Panc1 (cell line): Measurements from ENCODE around the gene TSKU. TPM values are rescaled to one million over a fixed set of nuclear protein-coding genes. Genes with fewer than 3 reads are reported as not detected.

Experiments
- ATAC-seq: fragments of 200-7000 bp; cut with Tn5 transposase; 2 replicates; pipeline ENCODE4 v1.9.1; 2020; ENCODE audit warnings: mild to moderate bottlenecking, moderate library complexity
- BruUV-seq: library from RNA; stranded (reverse); fragments of 400-500 nt; replicated peaks from 2 replicates; lab custom pipeline; 2021; lab: Mats Ljungman, UMichigan
- CTCF ChIA-PET: fragments of 300-600 bp; sonication (Branson Sonifier 250); formaldehyde crosslinking; loops from one replicate; lab custom pipeline; 2022; ENCODE audit warnings: antibody characterized with exemption; lab: Charles Lee
- POLR2A ChIA-PET: fragments of 300-600 bp; sonication (Branson Sonifier 250); formaldehyde crosslinking; loops from one replicate; lab custom pipeline; 2022; ENCODE audit warnings: antibody characterized with exemption; lab: Charles Lee
- DNase-seq: peaks from one replicate; pipeline ENCODE4 v3.0.0-alpha.2; 2010; ENCODE audit warnings: low read depth, low spot score
- H3K27ac ChIP-seq: 2 replicates; pipeline ENCODE4 v1.5.1; 2011; ENCODE audit warnings: mild to moderate bottlenecking, low read length, inconsistent platforms
- H3K27me3 ChIP-seq: fragments of 200-500 bp; sonication (Bioruptor generic); 2 replicates; pipeline ENCODE4 v1.6.0; 2014; ENCODE audit warnings: low read length, inconsistent platforms; ENCODE audit not compliant: control insufficient read depth, insufficient read depth
- H3K36me3 ChIP-seq: fragments of 200-500 bp; sonication (Bioruptor generic); 2 replicates; pipeline ENCODE4 v1.5.1; 2014; ENCODE audit warnings: inconsistent platforms, mild to moderate bottlenecking, low read length, moderate library complexity; ENCODE audit not compliant: control insufficient read depth, insufficient read depth
- H3K4me1 ChIP-seq: 2 replicates; pipeline ENCODE4 v1.5.1; 2011; ENCODE audit warnings: inconsistent platforms, mild to moderate bottlenecking, low read length, moderate library complexity; ENCODE audit not compliant: control insufficient read depth, insufficient read depth
- H3K4me3 ChIP-seq, 2 experiments: 2 replicates each; pipeline ENCODE4 v1.5.1; 2011 to 2012; ENCODE audit warnings: low read depth in 2 of 2, low read length in 2 of 2, mild to moderate bottlenecking in 2 of 2, inconsistent platforms in 1 of 2, moderate library complexity in 1 of 2
- H3K9me3 ChIP-seq: fragments of 200-500 bp; sonication (Bioruptor generic); 2 replicates; pipeline ENCODE4 v1.5.1; 2014; ENCODE audit warnings: low read depth, mild to moderate bottlenecking, inconsistent platforms, low read length, moderate library complexity; ENCODE audit not compliant: control insufficient read depth, insufficient read depth
- CTCF ChIP-seq: fragments of 450-650 bp; IDR thresholded peaks from 2 replicates; pipeline ENCODE4 v1.5.1; 2017; ENCODE audit warnings: mild to moderate bottlenecking
- POLR2AphosphoS5 ChIP-seq: IDR thresholded peaks from 2 replicates; pipeline ENCODE4 v1.6.1; 2012; ENCODE audit warnings: mild to moderate bottlenecking, low read depth, low read length, moderate library complexity
- REST ChIP-seq, 2 experiments: IDR thresholded peaks; 2 replicates each; pipeline ENCODE4 v1.6.1; 2011 to 2012; ENCODE audit warnings: low read depth in 2 of 2, control low read depth in 1 of 2, low read length in 1 of 2, mild to moderate bottlenecking in 1 of 2, moderate library complexity in 1 of 2; ENCODE audit not compliant: insufficient read depth in 1 of 2
- SIN3A ChIP-seq: IDR thresholded peaks from 2 replicates; pipeline ENCODE4 v1.6.1; 2012; ENCODE audit warnings: low read depth, mild to moderate bottlenecking, low read length, moderate library complexity, borderline replicate concordance; ENCODE audit not compliant: insufficient read depth
- TCF7L2 ChIP-seq: IDR thresholded peaks from 2 replicates; pipeline ENCODE4 v1.6.1; 2011; ENCODE audit warnings: mild to moderate bottlenecking, low read depth, low read length, inconsistent platforms
- in situ Hi-C: cut with HindIII; loops from 2 replicates; pipeline ENCODE4 v1.10.0; 2016; ENCODE audit warnings: low sequenced_read_pairs, low pct_unique_long_range_greater_than_20kb
- intact Hi-C: fragments of 100-400 bp; cut with micrococcal nuclease; formaldehyde crosslinking; loops from one replicate; pipeline ENCODE4 v1.10.0; 2022; ENCODE audit not compliant: unreplicated experiment
- total RNA-seq: library from RNA; stranded (reverse); gene quantifications from one replicate; pipeline ENCODE4 v1.2.1, GENCODE V29; 2021; ENCODE audit not compliant: unreplicated experiment

Gene TSKU
- total RNA-seq, 1 experiment from 2014 or later, result 31.4 TPM

DNA sequence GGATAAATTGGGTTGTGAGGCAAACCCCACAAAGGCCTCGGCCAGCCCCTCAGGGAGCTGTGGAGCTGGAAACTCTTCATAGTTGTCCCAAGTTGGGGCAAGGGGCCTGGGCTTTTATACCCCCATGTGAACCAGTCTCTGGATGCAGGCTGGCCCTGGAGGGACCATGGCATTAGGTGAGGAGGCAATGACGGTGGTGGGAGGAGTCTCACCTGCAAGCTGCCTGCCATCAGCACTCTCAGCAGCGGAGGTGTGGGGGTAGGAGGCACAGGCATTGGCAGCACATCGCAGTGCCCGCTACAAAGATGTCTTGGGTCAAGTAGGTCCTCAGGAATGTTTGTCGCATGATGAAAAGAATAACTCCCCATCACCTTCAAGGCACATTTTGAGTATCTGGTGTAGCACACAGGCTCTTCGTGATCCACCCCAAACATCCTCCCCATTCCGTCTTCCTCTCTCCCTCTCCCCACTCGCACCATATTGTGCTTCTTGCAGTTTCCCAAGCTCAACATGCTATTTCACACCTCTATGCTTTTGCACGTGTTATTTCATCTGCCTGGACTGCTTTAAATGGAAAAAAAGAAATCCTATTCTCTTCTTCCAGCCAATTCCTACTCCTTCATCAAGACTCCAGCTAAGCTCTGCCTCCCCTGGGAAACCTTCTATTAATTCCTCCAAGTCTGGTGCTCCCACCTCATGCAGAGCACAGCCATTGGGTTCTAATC, 18.1 kb upstream of the TSKU start:
- no peak overlapping the region for H3K4me3 ChIP-seq
- POLR2A ChIA-PET, result no interaction called here

GRCh38 chr11:76765863-76766350, 17.2 kb upstream of the TSKU start:
- no peaks in the 10 kb centered on the region for H3K9me3 ChIP-seq
- POLR2A ChIA-PET, result no interaction called here
- H3K36me3 ChIP-seq, result no peaks in the 10 kb centered on the region
- no peaks in the 10 kb centered on the region for H3K27me3 ChIP-seq
- TF ChIP-seq CTCF, result no peak
- no peak for TF ChIP-seq REST (IDR thresholded peaks at IDR 0.05; ENCODE audit: insufficient read depth in 1 of 2, low read depth in 2 of 2, low read length in 1 of 2)
- in situ Hi-C loops (no loop called here), intact Hi-C loops (no loop called here)
- no peak overlapping the region for H3K4me3 ChIP-seq
- DNase-seq (no peak), ATAC-seq (no peak)
- H3K27ac ChIP-seq, result no peak overlapping the region
- CTCF ChIA-PET, result interaction anchor here (0.6 kb wide), 1 partner anchor 19 kb away, joined by 4 read pairs; no protein-coding TSS in a partner anchor
- BruUV-seq, result no TSS peak
- peaks cover 19% of the 10 kb centered on the region for H3K4me1 ChIP-seq

More for the DNA sequence above, 18.1 kb upstream of the TSKU start:
- in situ Hi-C loops (no loop called here), intact Hi-C loops (no loop called here)
- no TSS peak for BruUV-seq
- Histone ChIP-seq H3K36me3 (no peaks in the 10 kb centered on the region), H3K27ac (no peak overlapping the region), H3K4me1 (peaks cover 11% of the 10 kb centered on the region; the same call in 1 of the 2 replicates), H3K27me3 (no peaks in the 10 kb centered on the region), H3K9me3 (no peaks in the 10 kb centered on the region)
- TF ChIP-seq REST (IDR thresholded peaks at IDR 0.05; ENCODE audit: insufficient read depth in 1 of 2, low read depth in 2 of 2, low read length in 1 of 2) (no peak), TCF7L2 (no peak), CTCF (no peak), POLR2AphosphoS5 (no peak), SIN3A (no peak)
- ATAC-seq (no peak), DNase-seq (no peak)
- CTCF ChIA-PET, result interaction anchor here (0.6 to 0.7 kb wide), 2 partner anchors 18 to 282 kb away, joined by 4 read pairs; no protein-coding TSS in a partner anchor
